Uterus (tissue), 4 donors: Measurements from ENCODE around the gene SERTAD1. TPM values are rescaled to one million over a fixed set of nuclear protein-coding genes. Genes with fewer than 3 reads are reported as not detected.

Experiments used
- DNase-seq, 2 donors: peaks; one replicate each; pipeline ENCODE4 v3.0.0-alpha.2; 2019 to 2020
- H3K27ac ChIP-seq, 2 donors: fragments of 200-600 bp; sonication (generic); 1 replicate in 1 of 2; 2 replicates in 1 of 2; pipeline ENCODE4 v1.5.1; 2016 to 2018
- H3K27me3 ChIP-seq, 2 donors: fragments of 200-600 bp; sonication (generic); one replicate each; pipeline ENCODE4 v1.5.1; 2018 to 2019; ENCODE audit warnings: control low read depth in 1 of 2
- H3K36me3 ChIP-seq, 2 donors: fragments of 200-600 bp; sonication (generic); one replicate each; pipeline ENCODE4 v1.5.1; 2019; ENCODE audit warnings: control low read depth in 1 of 2
- H3K4me1 ChIP-seq, 2 donors: fragments of 200-600 bp; sonication (generic); one replicate each; pipeline ENCODE4 v1.5.1; 2018 to 2019; ENCODE audit warnings: control low read depth in 1 of 2
- H3K4me3 ChIP-seq, 2 donors: fragments of 200-600 bp; sonication (generic); 1 replicate in 1 of 2; 2 replicates in 1 of 2; pipeline ENCODE4 v1.5.1; 2018 to 2019; ENCODE audit warnings: mild to moderate bottlenecking in 1 of 2
- H3K9me3 ChIP-seq, 2 donors: fragments of 200-600 bp; sonication (generic); one replicate each; pipeline ENCODE4 v1.5.1; 2019; ENCODE audit warnings: control low read depth in 1 of 2
- POLR2A ChIP-seq, 2 donors: fragments of 450-650 bp; IDR thresholded peaks; one replicate each; pipeline ENCODE4 v1.6.1; 2016; ENCODE audit warnings: antibody characterized with exemption in 2 of 2, mild to moderate bottlenecking in 1 of 2, moderate library complexity in 1 of 2
- intact Hi-C: fragments of 100-400 bp; cut with DNase I; formaldehyde crosslinking; loops from one replicate; pipeline ENCODE4 v1.15.1; 2023; ENCODE audit warnings: low total_unique reads
- total RNA-seq, 4 donors: library from RNA; depleted of rRNA in 3 of 4; stranded (reverse); fragments of >200 nt in 3 of 4; gene quantifications; one replicate each; pipeline versions ENCODE4 v1.1.0 to v1.2.4, GENCODE V29; 2014 to 2023
- TF ChIP-seq, protein P1 (sequence below), 4 experiments: fragments of 200-600 bp in 2 of 4; fragments of 450-650 bp in 2 of 4; sonication (generic) in 2 of 4; IDR thresholded peaks; one replicate each; pipeline ENCODE4 v1.5.1; 2016 to 2019; ENCODE audit warnings: antibody characterized with exemption in 4 of 4, mild to moderate bottlenecking in 2 of 4, moderate library complexity in 1 of 4
- donor health status: DM: yes; HTN: yes; CAD: no.

The SERTAD1 gene
- total RNA-seq, 4 donors from 2014 or later = 3.1 to 18.4 (median 15.8) TPM

DNA sequence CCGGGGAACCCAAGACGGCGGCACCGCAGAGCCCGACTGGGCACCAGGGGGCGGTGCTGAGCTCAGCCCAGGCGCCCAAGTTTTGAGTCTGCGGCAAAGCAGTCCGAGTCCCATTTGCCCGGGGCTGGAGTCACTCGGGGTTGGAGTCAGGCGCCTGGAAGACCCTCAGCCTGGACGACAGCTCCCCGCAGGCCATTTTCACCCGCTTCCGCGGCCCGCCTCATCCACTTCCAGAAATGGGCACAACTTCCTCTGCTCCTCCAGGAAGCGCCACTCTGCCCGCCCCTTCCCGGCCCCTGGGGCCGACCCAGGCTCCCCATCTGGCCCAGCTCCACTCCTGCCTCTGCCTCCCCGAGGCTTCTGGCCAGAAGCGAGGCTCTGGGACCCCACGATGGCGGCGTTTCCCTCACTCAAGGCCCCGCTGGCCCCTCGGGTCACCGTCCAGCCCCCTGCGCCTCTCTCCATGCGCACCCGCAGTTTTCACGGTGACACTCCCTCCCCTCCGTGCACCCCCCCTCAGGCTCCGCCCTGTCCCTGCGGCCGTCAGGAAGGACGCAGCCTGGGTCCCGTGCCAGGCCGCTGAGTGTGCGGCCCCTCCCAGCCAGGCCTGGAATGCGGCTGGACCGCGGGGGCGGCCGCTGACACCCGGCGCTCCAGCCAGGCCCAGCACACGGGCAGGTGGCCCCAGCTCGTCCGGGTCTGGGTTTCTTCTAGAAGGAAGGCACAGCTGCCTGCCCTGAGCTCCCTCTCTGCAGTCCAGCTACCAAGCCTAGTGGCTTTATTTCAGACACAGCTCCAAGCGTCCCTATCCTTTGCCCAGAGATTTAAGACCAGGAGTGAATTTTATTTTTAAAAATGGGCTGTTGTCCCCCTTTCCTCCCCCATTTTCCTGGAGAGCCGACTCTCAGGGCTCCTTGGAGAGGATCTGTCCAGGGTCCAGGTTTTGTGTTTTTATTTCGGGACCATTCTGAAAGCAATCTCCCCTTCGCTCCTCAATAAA is 4.7 kb downstream of the SERTAD1 start:
- peak; percentile 92 to 93 for TF ChIP-seq POLR2A (IDR thresholded peaks at IDR 0.05)
- TF ChIP-seq, protein P1, sequence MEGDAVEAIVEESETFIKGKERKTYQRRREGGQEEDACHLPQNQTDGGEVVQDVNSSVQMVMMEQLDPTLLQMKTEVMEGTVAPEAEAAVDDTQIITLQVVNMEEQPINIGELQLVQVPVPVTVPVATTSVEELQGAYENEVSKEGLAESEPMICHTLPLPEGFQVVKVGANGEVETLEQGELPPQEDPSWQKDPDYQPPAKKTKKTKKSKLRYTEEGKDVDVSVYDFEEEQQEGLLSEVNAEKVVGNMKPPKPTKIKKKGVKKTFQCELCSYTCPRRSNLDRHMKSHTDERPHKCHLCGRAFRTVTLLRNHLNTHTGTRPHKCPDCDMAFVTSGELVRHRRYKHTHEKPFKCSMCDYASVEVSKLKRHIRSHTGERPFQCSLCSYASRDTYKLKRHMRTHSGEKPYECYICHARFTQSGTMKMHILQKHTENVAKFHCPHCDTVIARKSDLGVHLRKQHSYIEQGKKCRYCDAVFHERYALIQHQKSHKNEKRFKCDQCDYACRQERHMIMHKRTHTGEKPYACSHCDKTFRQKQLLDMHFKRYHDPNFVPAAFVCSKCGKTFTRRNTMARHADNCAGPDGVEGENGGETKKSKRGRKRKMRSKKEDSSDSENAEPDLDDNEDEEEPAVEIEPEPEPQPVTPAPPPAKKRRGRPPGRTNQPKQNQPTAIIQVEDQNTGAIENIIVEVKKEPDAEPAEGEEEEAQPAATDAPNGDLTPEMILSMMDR (IDR thresholded peaks at IDR 0.05) = peak; percentile 91 to 95 (median 94)
- DNase-seq = peak; percentile 94 to 95

DNA sequence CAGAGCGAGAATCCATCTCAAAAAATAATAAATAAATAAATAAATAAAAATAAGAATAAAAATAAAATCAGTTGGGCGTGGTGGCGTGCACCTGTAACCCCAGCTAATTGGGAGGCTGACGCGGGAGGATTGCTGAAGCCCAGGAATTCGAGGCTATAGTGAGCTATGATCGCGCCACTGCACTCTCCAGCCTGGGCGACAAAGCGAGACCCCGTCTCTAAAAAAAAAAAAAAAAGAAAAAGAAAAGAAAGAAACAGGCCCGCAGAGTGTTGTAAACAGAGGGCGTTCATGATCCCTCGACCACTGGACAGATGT is 5.4 kb downstream of the SERTAD1 start:
- intact Hi-C loops = no loop called here

More for the DNA sequence above, 4.7 kb downstream of the SERTAD1 start:
- Histone ChIP-seq H3K27ac (peak overlapping the region; percentile 98), H3K36me3 (no peaks in the 10 kb centered on the region), H3K9me3 (no peaks in the 10 kb centered on the region), H3K4me3 (peak overlapping the region; percentile 51 to 69), H3K4me1 (peaks cover 0 to 21% of the 10 kb centered on the region in 2 donors), H3K27me3 (no peaks in the 10 kb centered on the region)
- intact Hi-C loops = no loop called here

DNA sequence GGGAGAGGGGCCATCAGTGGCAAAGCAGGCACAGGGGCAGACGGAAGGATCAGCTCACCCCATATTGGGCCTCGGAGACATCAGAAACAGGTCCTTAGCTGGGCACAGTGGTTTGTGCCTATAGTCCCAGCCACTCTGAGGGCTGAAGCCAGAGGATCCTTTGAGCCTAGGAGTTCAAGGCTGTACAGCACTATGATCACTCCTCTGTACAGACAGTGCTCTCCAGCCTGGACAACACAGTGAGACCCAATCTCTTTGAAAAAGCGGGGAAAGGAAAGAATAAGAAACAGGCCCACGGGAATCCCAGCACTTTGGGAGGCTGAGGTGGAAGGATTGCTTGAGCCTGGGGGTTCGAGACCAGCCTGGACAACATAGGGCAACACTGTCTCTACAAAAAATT is 6.0 kb downstream of the SERTAD1 start:
- no peak for DNase-seq
- no peak for TF ChIP-seq POLR2A (IDR thresholded peaks at IDR 0.05)
- TF ChIP-seq, protein P1 (IDR thresholded peaks at IDR 0.05) = no peak
- H3K4me3 ChIP-seq = no peak overlapping the region
- H3K36me3 ChIP-seq = no peaks in the 10 kb centered on the region
- no peak overlapping the region for H3K27ac ChIP-seq
- no peaks in the 10 kb centered on the region for H3K9me3 ChIP-seq
- H3K27me3 ChIP-seq = no peaks in the 10 kb centered on the region
- H3K4me1 ChIP-seq = peaks cover 0 to 21% of the 10 kb centered on the region in 2 donors
- intact Hi-C loops = no loop called here

More for the DNA sequence above, 5.4 kb downstream of the SERTAD1 start:
- Histone ChIP-seq H3K4me3 (peak overlapping the region; percentile 51 to 69), H3K27ac (peak overlapping the region; percentile 98), H3K4me1 (peaks cover 0 to 21% of the 10 kb centered on the region in 2 donors), H3K27me3 (no peaks in the 10 kb centered on the region), H3K36me3 (no peaks in the 10 kb centered on the region), H3K9me3 (no peaks in the 10 kb centered on the region)
- TF ChIP-seq, protein P1 (IDR thresholded peaks at IDR 0.05) = no peak
- no peak for TF ChIP-seq POLR2A (IDR thresholded peaks at IDR 0.05)
- DNase-seq = no peak

DNA sequence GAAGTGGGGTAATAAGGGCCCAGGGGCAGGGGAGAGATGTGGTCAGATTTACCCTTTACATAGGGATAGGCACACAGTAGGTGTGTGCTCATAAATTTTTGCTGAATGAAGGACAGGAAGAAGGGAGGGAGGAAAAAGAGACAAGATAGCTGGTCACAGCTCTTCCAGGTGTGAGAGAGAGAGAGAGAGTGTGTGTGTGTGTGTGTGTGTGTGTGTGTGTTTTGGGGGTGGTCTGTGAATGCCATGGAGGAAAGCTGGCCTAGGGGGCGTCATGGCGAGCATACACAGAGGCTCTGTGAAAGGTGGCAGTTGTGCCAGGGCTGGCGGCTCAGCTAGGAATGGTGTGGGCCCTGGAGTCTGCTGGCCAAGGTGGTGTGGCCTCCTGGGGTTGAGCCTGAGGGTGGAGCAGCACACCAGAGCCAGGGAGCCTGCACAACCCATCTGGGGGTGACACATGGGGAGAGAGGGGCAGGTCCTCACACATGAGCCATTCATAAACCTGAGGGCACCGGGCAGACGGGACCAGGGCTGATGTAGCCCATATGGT is 6.7 kb downstream of the SERTAD1 start:
- peaks cover 0 to 18% of the 10 kb centered on the region in 2 donors for H3K4me1 ChIP-seq
- no peak overlapping the region for H3K27ac ChIP-seq

More for the DNA sequence above, 6.7 kb downstream of the SERTAD1 start:
- H3K4me3 ChIP-seq = no peak overlapping the region
- no peaks in the 10 kb centered on the region for H3K27me3 ChIP-seq
- H3K36me3 ChIP-seq = no peaks in the 10 kb centered on the region
- DNase-seq = no peak
- TF ChIP-seq, protein P1 (IDR thresholded peaks at IDR 0.05) = no peak
- no peak for TF ChIP-seq POLR2A (IDR thresholded peaks at IDR 0.05)
- no peaks in the 10 kb centered on the region for H3K9me3 ChIP-seq
- intact Hi-C loops = no loop called here
